ENCODE data around the gene HLX. TPM values are rescaled to one million over a fixed set of nuclear protein-coding genes. Genes with fewer than 3 reads are reported as not detected.

Gene HLX
- total RNA-seq, 1 donor from 2014 or later: 7.4 TPM

DNA sequence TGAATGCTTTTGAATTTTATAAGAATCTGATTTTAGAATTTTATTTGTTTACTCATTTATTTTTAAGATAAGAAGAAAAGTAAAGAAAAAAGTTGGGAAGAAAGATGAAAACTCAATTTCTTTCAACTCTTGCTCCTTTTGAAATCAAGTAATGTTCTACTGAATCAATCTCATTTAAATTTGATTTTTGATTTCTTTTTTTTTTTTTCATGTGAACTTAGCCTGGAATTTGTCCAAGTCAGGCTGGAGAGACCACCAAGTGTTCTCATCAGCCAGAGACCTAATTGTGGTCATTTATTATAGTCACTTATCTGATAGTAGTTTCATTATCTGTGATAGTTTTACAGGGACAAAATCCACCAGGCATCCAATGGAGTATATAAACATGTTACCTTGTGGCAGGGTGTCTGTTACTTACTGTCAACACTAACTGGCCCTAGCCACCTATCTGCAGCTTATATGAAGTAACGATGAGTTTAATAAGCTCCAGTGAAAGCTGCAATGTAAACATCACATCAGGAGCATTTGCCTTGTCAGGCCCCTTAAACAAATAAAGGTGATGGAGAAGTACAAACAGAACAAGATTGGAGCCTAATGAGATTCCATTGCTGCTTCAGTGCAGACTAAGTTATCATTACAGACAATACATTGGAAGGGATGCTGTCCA, 39.2 kb downstream of the HLX start:
- no peaks in the 10 kb centered on the region for H3K36me3 ChIP-seq
- H3K9me3 ChIP-seq: no peaks in the 10 kb centered on the region
- H3K27me3 ChIP-seq: no peaks in the 10 kb centered on the region
- H3K27ac ChIP-seq: no peak overlapping the region
- intact Hi-C loops (cut with DNase I): no loop called here
- no peaks in the 10 kb centered on the region for H3K4me1 ChIP-seq
- no peak for DNase-seq (ENCODE audit: extremely low spot score in 2 of 2)
- H3K4me3 ChIP-seq: no peak overlapping the region
- no peak for TF ChIP-seq POLR2AphosphoS5 (IDR thresholded peaks at IDR 0.05; ENCODE audit: insufficient read depth in 1 of 2, low read depth in 1 of 2)
- no peak for TF ChIP-seq CTCF (IDR thresholded peaks at IDR 0.05)
- no peak for TF ChIP-seq POLR2A (IDR thresholded peaks at IDR 0.05)

DNA sequence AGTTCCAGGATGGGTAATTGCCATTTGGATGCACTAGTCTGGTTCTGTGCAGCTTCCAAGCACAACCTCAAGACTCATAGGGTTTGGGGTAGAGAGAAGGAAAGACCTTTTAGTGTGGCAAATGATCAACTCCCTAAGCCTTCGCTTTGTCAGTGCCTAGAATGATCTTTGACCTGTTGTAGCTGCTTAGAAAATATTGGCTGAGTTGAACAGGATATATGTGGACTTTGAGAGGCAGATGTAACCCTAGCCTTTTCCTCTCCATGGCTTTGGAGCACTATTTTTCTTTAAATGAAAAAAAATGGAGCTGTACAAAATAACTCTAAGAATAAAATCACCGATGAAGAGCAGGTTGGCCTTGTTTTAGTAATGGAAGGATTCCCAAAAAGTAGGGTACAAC, 41.7 kb downstream of the HLX start:
- no peak overlapping the region for H3K27ac ChIP-seq

DNA sequence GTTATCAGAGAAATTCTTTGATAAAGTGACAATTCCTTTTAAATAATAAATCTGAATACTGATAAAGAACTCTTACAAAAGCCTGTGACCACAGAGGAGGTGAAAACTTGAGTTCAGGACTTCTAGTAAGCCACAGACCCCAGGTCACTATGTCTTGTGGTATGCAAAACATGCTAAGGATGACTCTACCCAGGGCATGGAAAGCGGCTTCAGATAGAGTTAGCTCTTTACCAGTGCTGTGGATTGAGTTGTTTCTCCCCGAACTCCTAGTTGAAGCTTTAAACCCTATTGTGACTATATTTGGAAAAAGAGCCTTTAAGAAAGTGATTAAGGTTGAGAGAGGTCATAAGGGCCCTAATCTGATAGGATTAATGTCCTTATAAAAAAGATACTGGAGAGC, 42.3 kb downstream of the HLX start:
- H3K36me3 ChIP-seq: no peaks in the 10 kb centered on the region
- intact Hi-C loops (cut with DNase I): no loop called here
- no peak for TF ChIP-seq POLR2AphosphoS5 (IDR thresholded peaks at IDR 0.05; ENCODE audit: insufficient read depth in 1 of 2, low read depth in 1 of 2)
- TF ChIP-seq CTCF (IDR thresholded peaks at IDR 0.05): no peak
- TF ChIP-seq POLR2A (IDR thresholded peaks at IDR 0.05): no peak

More for the DNA sequence above, 41.7 kb downstream of the HLX start:
- H3K27me3 ChIP-seq: no peaks in the 10 kb centered on the region
- intact Hi-C loops (cut with DNase I): no loop called here
- H3K36me3 ChIP-seq: no peaks in the 10 kb centered on the region
- TF ChIP-seq POLR2A (IDR thresholded peaks at IDR 0.05) (no peak), CTCF (IDR thresholded peaks at IDR 0.05) (no peak), POLR2AphosphoS5 (IDR thresholded peaks at IDR 0.05; ENCODE audit: insufficient read depth in 1 of 2, low read depth in 1 of 2) (no peak)
- H3K9me3 ChIP-seq: no peaks in the 10 kb centered on the region
- no peak overlapping the region for H3K4me3 ChIP-seq
- no peaks in the 10 kb centered on the region for H3K4me1 ChIP-seq
- DNase-seq (ENCODE audit: extremely low spot score in 2 of 2): no peak

GRCh38 chr1:220921971-220922635, 42.9 kb downstream of the HLX start:
- H3K36me3 ChIP-seq: no peaks in the 10 kb centered on the region
- TF ChIP-seq CTCF (IDR thresholded peaks at IDR 0.05) (no peak), POLR2AphosphoS5 (IDR thresholded peaks at IDR 0.05; ENCODE audit: insufficient read depth in 1 of 2, low read depth in 1 of 2) (no peak), POLR2A (IDR thresholded peaks at IDR 0.05) (no peak)

More for the DNA sequence above, 42.3 kb downstream of the HLX start:
- Histone ChIP-seq H3K27me3 (no peaks in the 10 kb centered on the region), H3K9me3 (no peaks in the 10 kb centered on the region), H3K4me3 (no peak overlapping the region), H3K27ac (no peak overlapping the region), H3K4me1 (no peaks in the 10 kb centered on the region)
- DNase-seq (ENCODE audit: extremely low spot score in 2 of 2): no peak

DNA sequence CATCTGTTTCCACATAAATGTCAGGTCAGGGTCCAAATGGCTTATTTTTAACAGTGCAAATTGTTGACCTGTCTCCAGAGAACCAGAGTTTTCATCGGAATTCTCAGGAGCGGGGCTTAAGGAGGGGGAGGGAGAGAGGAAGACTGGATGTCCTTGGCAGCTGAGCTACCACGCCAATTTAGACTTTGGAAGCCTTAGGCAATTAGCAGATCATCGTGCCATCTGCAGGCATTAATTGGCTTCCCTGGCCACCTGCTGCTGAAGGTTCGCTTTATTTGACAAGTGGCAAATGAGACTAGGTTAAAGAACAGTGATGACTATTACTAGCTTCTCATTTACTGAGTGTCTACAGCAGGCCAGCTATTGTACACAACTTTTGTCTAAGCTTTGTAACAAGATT, 43.7 kb downstream of the HLX start:
- Histone ChIP-seq H3K27ac (no peak overlapping the region), H3K4me3 (no peak overlapping the region), H3K36me3 (no peaks in the 10 kb centered on the region), H3K9me3 (no peaks in the 10 kb centered on the region), H3K4me1 (no peaks in the 10 kb centered on the region), H3K27me3 (no peaks in the 10 kb centered on the region)
- intact Hi-C loops (cut with DNase I): no loop called here
- TF ChIP-seq CTCF (IDR thresholded peaks at IDR 0.05) (no peak), POLR2A (IDR thresholded peaks at IDR 0.05) (no peak), POLR2AphosphoS5 (IDR thresholded peaks at IDR 0.05; ENCODE audit: insufficient read depth in 1 of 2, low read depth in 1 of 2) (no peak)
- DNase-seq (ENCODE audit: extremely low spot score in 2 of 2): no peak

More at GRCh38 chr1:220921971-220922635, 42.9 kb downstream of the HLX start:
- intact Hi-C loops (cut with DNase I): no loop called here
- DNase-seq (ENCODE audit: extremely low spot score in 2 of 2): no peak
- Histone ChIP-seq H3K4me1 (no peaks in the 10 kb centered on the region), H3K27me3 (no peaks in the 10 kb centered on the region), H3K27ac (no peak overlapping the region), H3K9me3 (no peaks in the 10 kb centered on the region), H3K4me3 (no peak overlapping the region)

Data from vagina (tissue), 2 donors.